ENCODE data around the gene CALHM4. TPM values are rescaled to one million over a fixed set of nuclear protein-coding genes. Genes with fewer than 3 reads are reported as not detected.

Gene CALHM4
- total and polyA plus RNA-seq, 2 donors (not counting 3 experiments of a cell fraction or from before 2014, with no cell fraction given) = 1.2 TPM; not detected in 1

- no peaks in the 10 kb centered on the region for H3K27me3 ChIP-seq (ENCODE audit: control insufficient read depth in 2 of 2, insufficient read depth in 2 of 2, low read length in 2 of 2)
- H3K9me3 ChIP-seq (replicated peaks; ENCODE audit: control insufficient read depth, insufficient read depth, low read length) = no peaks in the 10 kb centered on the region
- ChIA-PET POLR2A (interaction anchor here (1.1 kb wide), 1 partner anchor 9 kb away, joined by 3 read pairs; the partner anchor contains the start of gene RWDD1), CTCF (interaction anchor here (0.7 to 4.3 kb wide), 21 partner anchors 9 to 345 kb away, joined by 3 to 44 read pairs (median 5); partner anchors contain the start of genes CALHM4, CALHM5, RSPH4A and RWDD1)
- peak; percentile 56 for DNase-seq (ENCODE audit: low read depth, low spot score)
- no peak overlapping the region for H3K9ac ChIP-seq (replicated peaks; ENCODE audit: extremely low read depth, insufficient read depth, low read length)
- no peak overlapping the region for H3K27ac ChIP-seq (ENCODE audit: insufficient read depth, low read depth, low read length)
- H3K79me2 ChIP-seq (ENCODE audit: control insufficient read depth, insufficient read depth, low read length) = no peaks in the 10 kb centered on the region
- H3K4me1 ChIP-seq (ENCODE audit: control insufficient read depth, extremely low read depth, insufficient read depth, low read length) = peaks cover 6% of the 10 kb centered on the region
- H3K36me3 ChIP-seq (ENCODE audit: control insufficient read depth in 2 of 2, extremely low read depth in 1 of 2, insufficient read depth in 2 of 2, low read length in 2 of 2) = no peaks in the 10 kb centered on the region
- no peak overlapping the region for H3K4me2 ChIP-seq (ENCODE audit: insufficient read depth, low read length)
- peak overlapping the region; percentile 73 for H2AFZ ChIP-seq (ENCODE audit: low read depth, low read length)
- FAIRE-seq = no peak
- intact Hi-C loops (cut with micrococcal nuclease) = loop anchor here (5.0 kb wide), 1 partner anchor 285 kb away; no protein-coding TSS in a partner anchor
- no peak for TF ChIP-seq JUN (IDR thresholded peaks at IDR 0.05; ENCODE audit: borderline replicate concordance, insufficient read depth, insufficient read length, low read depth)
- no TSS peak for BruUV-seq (replicated peaks)
- H3K4me3 ChIP-seq (replicated peaks in 1 of 3; ENCODE audit: insufficient read depth in 1 of 3, low read depth in 1 of 3, low read length in 3 of 3) = no peak overlapping the region
- H3K9me1 ChIP-seq (replicated peaks; ENCODE audit: control insufficient read depth, extremely low read depth, insufficient read depth, low read length) = no peaks in the 10 kb centered on the region
- no peaks in the 10 kb centered on the region for H4K20me1 ChIP-seq (replicated peaks; ENCODE audit: control insufficient read depth, extremely low read depth, insufficient read depth, low read length)
- dilution Hi-C loops (cut with MboI; ENCODE audit: extremely low pct_ligation_motif_present, low sequenced_read_pairs) = no loop called here
Observed at GRCh38 chr6:116562614-116563013, 9.1 kb downstream of the CALHM4 start.

- Histone ChIP-seq H3K4me2 (ENCODE audit: insufficient read depth, low read length) (no peak overlapping the region), H3K4me3 (replicated peaks in 1 of 3; ENCODE audit: insufficient read depth in 1 of 3, low read depth in 1 of 3, low read length in 3 of 3) (no peak overlapping the region), H3K27ac (ENCODE audit: insufficient read depth, low read depth, low read length) (no peak overlapping the region), H2AFZ (ENCODE audit: low read depth, low read length) (no peak overlapping the region), H3K9ac (replicated peaks; ENCODE audit: extremely low read depth, insufficient read depth, low read length) (no peak overlapping the region), H4K20me1 (replicated peaks; ENCODE audit: control insufficient read depth, extremely low read depth, insufficient read depth, low read length) (no peaks in the 10 kb centered on the region), H3K9me3 (replicated peaks; ENCODE audit: control insufficient read depth, insufficient read depth, low read length) (no peaks in the 10 kb centered on the region), H3K79me2 (ENCODE audit: control insufficient read depth, insufficient read depth, low read length) (no peaks in the 10 kb centered on the region), H3K27me3 (ENCODE audit: control insufficient read depth in 2 of 2, insufficient read depth in 2 of 2, low read length in 2 of 2) (no peaks in the 10 kb centered on the region), H3K4me1 (ENCODE audit: control insufficient read depth, extremely low read depth, insufficient read depth, low read length) (peaks cover 7% of the 10 kb centered on the region), H3K9me1 (replicated peaks; ENCODE audit: control insufficient read depth, extremely low read depth, insufficient read depth, low read length) (no peaks in the 10 kb centered on the region), H3K36me3 (ENCODE audit: control insufficient read depth in 2 of 2, extremely low read depth in 1 of 2, insufficient read depth in 2 of 2, low read length in 2 of 2) (no peaks in the 10 kb centered on the region)
- dilution Hi-C loops (cut with MboI; ENCODE audit: extremely low pct_ligation_motif_present, low sequenced_read_pairs) = no loop called here
- no TSS peak for BruUV-seq (replicated peaks)
- no peak for FAIRE-seq
- DNase-seq (ENCODE audit: low read depth, low spot score) = no peak
- intact Hi-C loops (cut with micrococcal nuclease) = loop anchor here (5.0 kb wide), 1 partner anchor 283 kb away; no protein-coding TSS in a partner anchor
- ChIA-PET CTCF (interaction anchor here (1.0 to 4.3 kb wide), 15 partner anchors 7 to 346 kb away, joined by 4 to 44 read pairs (median 7); partner anchors contain the start of genes CALHM5, RSPH4A and RWDD1), POLR2A (no interaction called here)
- TF ChIP-seq POLR2A (IDR thresholded peaks at IDR 0.05; ENCODE audit: low read depth, low read length) (no peak), MAX (IDR thresholded peaks at IDR 0.05; ENCODE audit: insufficient read depth, insufficient read length) (no peak), FOS (IDR thresholded peaks at IDR 0.05; ENCODE audit: borderline replicate concordance, insufficient read depth, low read length) (no peak), GATA2 (IDR thresholded peaks at IDR 0.05; ENCODE audit: insufficient read depth, insufficient read length, low read depth, low read length) (no peak), MYC (IDR thresholded peaks at IDR 0.05; ENCODE audit: low read depth, low read length) (no peak), JUN (IDR thresholded peaks at IDR 0.05; ENCODE audit: borderline replicate concordance, insufficient read depth, insufficient read length, low read depth) (no peak), EZH2 (IDR thresholded peaks at IDR 0.05; ENCODE audit: borderline replicate concordance, low read depth, low read length, severe bottlenecking) (no peak), POLR2AphosphoS5 (IDR thresholded peaks at IDR 0.05; ENCODE audit: insufficient read depth, low read depth, low read length) (no peak), CTCF (IDR thresholded peaks at IDR 0.05; ENCODE audit: extremely low read depth in 1 of 2, insufficient read depth in 1 of 2, low read depth in 1 of 2, low read length in 2 of 2) (no peak)
Observed at GRCh38 chr6:116563830-116564229, 10.3 kb downstream of the CALHM4 start.

Data from endothelial cell of umbilical vein (primary cell).